GDM1 (cell line): ENCODE measurements around the gene SERPINA3.

Experiments used
- DNase-seq: peaks from one replicate; lab custom pipeline; 2025; lab: John Stamatoyannopoulos, UW

The SERPINA3 gene

DNA sequence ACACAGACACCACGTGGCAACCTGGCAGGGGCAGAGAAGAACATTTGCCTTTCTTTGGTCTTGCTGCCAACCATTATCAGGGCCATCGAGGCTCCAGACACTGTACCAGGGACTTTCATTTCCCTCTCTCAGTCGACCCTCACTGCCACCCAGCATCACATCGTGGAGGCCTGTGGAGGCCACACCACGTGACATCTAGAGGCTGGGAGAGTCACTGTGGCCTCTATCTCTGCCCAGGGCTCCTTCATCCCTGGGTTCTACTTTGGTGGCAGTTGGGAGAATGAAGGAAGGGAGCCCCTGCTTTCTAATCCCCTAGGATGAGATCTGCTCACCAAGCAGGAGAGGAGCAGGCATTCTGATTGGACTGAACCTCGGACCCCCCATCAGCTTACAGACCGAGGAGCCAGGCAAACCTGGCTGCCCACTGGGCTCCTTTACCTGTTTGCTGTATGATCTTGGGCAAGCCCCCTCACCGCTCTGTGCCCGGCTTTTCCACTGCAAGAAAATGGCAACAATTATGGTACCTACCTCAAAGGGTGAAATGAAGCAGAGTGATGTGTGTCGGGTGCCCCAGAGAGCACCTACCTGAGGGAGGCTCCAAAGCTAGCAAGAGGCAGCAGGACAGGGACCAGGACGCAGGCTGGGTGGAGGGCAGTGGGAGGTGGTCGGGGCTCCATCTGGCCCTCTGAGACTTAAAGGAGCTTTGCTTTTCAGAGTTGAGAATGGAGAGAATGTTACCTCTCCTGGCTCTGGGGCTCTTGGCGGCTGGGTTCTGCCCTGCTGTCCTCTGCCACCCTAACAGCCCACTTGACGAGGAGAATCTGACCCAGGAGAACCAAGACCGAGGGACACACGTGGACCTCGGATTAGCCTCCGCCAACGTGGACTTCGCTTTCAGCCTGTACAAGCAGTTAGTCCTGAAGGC is 1.8 kb downstream of the SERPINA3 start:
- DNase-seq = no peak

DNA sequence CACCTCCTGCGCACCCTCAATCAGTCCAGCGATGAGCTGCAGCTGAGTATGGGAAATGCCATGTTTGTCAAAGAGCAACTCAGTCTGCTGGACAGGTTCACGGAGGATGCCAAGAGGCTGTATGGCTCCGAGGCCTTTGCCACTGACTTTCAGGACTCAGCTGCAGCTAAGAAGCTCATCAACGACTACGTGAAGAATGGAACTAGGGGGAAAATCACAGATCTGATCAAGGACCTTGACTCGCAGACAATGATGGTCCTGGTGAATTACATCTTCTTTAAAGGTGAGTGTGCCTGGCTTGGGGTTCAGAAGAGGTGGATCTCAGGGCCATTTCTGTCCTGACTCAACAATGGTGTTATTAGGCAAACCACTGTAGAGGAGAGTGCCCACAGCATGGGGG is 2.6 kb downstream of the SERPINA3 start:
- DNase-seq = no peak

DNA sequence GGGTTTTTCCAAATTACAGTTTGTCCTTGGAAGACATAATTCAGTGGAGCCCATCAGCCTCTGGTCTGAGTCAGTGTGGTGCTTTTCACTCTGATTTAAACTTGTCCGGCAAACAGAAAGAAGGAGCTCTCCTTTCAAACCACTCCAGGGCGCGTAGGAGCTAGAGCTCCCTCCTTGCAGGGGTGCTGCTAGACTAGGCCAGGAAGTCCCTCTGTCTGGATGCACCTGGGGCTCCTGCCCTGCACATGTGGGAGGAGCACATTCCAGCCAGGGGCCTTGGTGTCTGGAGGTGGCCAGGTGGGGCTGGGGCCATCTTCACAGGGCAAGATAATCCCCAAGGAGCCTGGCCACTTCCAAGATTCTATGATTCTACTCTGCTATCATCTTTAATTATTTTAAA is 3.1 kb downstream of the SERPINA3 start:
- DNase-seq = no peak

DNA sequence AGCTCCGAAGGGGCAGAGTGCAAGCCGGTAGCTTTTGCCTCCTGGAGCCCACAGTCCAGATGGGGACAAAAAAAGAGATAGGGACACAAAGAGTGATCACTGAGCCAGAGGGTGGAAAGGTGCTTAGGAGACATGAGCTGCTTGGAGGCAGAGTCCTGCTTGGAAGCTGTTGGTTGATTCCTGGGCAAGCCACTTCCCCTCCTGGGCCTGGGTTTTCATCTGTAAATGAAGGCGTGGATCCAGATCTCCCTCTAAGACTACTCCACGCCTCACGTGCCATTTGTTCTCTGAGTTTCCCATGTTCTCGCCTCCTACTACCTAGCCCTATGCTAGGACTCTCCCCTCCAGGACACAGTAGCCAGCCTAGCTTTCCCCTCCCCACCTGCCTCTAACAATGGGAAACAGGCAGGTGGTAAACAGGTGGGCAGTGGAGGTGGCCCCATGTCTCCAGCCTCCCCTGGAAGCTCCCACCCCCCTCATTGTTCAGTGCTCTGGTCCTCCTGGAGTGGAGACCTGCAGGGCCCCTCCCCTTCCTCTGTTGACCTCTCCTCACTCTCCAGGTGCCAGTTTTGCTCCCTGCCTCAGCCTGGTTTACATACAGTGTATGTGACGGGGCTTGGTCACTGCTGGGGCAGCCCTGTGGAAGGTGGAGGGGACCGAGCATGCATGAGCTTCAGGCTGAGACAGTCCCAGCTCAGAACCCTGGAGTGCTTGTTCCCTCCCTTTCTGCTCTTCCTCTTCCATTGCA is 3.8 kb downstream of the SERPINA3 start:
- DNase-seq = no peak

DNA sequence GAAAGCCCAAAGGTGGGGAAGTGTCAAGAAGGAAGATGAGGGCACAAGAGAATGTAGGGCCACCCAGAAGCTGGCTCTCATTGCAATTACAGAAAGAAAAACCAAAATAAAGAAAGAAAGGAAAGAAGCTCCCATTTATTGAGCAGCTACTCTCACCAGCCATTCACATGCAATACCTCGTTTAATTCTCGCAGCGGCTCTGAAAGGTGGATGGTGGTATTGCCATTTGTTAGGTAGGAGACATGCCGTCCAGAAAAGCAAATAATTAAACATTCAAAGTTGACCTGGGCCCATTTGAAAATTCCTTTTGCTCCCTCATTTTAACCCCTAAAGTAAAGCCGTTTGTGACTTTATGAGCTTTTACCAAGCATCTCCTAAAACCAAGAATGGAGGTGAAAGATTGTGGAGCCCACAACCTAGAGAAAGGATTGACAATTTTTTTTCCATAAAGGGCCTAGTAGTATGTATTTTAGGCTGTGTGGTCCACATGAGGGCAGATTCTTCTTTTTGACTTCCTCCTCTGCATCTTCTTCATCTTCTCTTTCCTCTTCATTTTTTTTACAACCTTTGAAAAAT is 5.3 kb downstream of the SERPINA3 start:
- no peak for DNase-seq

DNA sequence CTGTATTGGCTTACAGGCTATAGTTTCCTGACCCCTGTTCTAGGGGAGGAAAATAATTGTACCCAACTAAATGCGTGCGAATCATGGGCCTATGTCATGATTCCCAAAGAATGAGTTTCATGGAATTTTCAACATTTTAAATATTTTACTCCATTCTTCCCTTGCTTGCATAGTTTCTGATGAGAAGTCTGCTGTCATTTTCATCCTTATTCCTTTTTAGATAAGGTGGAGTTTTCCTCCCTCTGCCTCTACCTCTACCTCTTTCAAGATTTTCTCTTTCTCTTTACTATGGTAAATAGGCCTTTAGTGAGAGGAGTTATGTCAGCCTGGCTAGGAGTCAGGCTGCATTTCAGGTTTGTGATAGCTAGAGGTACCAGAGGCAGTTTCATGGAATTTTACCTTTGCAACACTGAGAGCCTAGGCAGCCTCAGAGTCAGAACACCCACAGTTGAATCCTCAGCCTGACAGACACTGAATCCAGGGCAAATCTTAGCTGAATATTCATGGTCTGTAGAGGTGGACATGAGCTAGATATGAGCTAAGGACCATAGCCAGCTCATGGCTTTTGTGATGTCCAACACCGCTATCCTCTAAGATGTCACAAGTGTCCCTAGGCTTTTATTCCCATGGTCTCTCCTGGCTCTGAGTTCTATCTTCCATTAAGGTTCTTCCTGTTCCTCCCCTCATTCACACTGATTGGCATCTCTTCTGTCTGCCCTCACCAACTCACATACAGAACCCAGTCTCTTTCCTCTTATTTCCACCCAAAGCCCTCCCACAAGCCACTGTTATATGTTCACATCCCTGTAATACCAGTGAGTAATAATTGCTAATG is 6.0 kb downstream of the SERPINA3 start:
- DNase-seq = no peak

DNA sequence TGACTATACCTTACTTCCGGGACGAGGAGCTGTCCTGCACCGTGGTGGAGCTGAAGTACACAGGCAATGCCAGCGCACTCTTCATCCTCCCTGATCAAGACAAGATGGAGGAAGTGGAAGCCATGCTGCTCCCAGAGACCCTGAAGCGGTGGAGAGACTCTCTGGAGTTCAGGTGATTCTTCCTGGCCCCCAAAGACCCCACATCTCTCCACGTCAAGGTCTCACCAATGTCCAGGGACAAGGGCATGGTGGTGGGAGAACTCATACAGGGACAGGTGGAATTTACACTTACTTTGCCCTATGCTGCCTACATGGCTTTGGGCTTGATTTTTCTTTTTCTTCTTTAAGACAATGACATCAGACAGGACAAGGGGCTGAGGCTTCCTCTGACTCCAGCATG is 7.1 kb downstream of the SERPINA3 start:
- DNase-seq = no peak

DNA sequence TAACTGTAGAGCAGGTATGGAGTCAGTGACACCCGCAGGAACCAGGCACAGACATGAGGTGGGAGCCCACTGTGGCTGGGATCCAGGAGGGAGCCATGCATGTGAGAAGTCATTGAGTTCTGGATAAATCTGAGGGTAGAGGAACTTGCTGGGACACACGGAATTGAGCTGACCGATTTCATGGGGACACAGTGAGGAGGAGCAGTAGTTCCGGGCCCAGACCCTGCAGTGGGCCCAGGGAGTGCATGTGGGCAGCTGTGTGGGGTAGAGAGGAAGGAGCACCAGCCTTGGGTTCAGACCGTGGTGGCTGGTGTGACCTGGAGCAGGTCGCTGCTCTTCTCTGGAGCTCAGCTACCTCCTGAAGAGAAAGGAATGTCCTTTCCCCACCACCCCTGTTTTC is 8.4 kb downstream of the SERPINA3 start:
- no peak for DNase-seq

DNA sequence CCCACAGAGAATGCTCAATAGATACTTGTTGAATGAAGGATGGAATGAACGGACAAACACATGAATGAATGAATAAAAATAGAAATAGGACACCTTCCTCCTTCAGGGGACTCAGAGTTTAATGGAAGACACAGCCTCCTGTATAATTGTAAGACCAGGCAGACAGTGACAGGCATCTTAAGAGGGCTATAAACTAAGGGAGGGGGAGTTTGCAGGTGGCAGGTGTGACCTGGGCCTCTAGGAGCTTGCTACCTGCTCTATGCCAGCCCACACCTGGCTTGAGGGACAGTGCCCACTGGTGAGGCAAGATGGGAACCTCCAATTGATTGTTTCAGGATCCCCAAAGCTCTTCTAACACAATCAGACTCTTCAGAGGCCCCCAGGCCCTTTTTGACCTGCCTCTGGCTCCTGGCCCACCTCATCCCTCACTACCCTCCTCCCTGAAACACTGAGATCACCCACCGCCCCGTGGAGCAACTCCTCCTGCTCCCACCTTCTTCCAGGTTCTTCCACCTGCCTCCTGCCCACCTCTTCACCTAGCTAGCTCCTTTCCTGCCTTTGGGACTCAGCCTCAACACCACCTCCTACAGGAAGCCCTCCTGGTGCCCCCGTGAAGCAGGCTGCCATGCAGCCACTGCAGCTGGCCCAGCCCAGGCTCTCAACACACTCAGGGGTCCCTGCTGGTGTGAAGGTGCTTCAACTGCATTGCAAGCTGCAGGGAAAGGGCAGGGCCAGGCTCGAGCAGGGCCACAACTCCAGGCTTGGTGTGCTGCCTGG is 9.4 kb downstream of the SERPINA3 start:
- DNase-seq = no peak

DNA sequence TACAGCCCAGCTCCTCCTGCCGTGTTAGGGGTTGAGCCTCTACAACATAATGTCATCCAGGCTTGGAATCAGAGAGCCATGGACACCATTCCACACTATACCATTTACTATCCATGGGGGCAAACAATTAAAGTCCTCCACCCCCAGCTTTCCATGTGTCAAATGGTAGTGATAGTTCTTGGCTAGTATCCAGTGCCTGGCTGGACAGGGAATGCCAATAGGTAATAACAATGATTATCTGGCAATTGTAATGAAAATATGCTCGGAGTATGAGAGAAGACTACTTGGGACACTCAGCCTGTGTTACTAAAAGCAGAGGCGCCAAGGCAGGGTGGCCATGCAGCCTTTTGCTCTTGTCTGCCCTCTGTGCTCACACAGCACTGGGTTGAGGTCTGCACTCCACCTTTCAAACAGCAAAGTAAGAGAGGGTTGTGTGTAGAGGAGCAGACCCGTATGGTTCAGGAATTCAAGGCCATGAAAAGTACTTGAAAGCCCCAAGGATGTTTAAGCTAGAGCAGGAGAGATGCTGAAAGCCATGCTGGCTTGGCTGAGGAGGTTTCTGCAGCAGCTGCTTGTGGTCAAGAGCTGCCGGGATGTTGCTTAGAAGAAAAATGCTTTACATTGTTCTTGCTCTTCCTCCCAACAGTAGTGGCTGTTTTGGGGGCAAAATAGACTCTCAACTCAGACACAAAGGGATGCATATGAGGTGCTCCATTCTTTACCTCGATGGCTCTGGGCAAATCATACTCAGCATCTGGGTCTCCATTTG is 10.6 kb downstream of the SERPINA3 start:
- no peak for DNase-seq

DNA sequence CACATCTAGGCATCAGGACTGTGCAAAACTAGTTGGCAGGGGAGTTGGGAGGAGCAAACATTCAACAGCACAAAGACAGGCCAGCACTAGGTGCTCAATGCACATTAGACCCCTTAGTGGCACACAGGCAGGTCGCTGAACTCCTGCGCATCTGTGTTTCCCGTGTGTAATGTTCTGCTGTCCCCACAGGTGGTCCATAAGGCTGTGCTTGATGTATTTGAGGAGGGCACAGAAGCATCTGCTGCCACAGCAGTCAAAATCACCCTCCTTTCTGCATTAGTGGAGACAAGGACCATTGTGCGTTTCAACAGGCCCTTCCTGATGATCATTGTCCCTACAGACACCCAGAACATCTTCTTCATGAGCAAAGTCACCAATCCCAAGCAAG is 11.2 kb downstream of the SERPINA3 start:
- DNase-seq = no peak

DNA sequence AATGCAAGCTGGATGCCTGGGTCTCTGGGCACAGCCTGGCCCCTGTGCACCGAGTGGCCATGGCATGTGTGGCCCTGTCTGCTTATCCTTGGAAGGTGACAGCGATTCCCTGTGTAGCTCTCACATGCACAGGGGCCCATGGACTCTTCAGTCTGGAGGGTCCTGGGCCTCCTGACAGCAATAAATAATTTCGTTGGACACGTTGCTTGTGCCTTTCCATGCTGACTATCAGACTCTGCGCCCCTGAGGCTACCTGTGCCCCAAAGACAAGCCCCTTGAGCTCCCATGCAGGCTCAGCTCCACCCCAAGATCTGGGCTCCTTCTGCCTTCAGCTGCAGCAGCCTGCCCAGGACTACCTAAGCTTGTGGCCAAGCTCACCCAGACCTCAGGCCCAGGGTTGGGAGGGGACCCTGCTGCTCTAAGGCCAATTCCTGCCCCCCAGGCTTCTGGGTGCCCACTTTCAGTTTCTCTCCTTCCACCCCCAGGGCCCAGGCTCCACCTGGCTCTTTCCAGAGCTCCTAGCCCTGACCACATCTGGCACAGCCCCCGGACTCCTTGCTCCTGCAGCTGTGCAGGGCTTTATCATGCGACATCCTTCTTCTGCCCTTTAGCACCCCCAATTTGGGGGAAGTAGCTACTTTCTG is 11.8 kb downstream of the SERPINA3 start:
- no peak for DNase-seq

DNA sequence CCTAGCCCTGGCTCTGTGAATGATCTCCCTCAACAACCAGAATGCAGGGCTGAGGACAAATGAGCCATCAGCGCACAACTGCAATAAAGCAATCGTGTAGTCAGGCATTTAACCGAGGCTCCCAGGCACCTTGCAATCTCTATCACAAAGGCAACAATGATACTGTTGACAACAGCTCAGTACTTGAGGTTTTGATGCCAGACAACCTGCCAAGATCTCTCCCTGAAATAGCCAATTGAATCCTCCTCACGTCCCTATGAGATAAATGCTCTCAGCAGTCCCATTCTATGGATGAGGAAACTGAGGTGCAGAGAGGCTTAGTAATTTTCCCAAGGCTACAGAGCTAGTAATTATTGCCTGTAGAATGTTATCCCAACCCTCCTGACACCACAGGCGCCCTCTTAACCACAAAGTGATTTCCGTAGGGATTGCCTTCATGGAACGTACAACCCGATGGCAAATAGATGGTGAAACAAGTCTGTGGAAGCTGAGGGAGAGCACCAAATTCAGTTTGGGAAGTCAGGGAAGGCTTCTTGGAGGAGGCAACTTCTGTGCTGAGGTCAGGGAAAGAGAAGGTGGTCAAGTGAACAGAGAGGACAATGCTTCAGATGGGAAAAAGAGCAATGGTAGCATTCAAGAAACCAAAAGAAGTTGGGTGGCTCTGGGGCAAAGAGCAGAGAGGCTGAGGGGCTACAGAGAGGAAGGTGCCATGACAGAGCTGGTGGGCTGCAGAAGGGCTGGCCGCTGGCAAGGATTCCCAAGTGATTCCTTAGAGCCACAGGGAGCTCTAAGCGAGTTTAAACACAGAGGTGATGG is 12.6 kb downstream of the SERPINA3 start:
- no peak for DNase-seq

DNA sequence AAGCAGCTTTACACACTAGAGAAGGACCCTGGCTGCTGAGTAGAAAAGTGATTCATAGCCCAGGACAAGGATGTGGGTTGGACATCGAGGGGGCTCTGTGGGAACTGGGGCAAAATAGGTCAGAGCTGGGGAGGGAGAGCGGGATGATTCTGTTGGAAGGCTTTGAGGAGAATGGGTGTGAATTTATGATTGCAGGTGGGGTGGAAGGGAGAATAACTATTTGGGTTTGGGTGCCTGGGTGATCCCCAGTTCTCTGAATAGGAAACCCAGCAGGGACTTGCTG is 13.1 kb downstream of the SERPINA3 start:
- DNase-seq = no peak

DNA sequence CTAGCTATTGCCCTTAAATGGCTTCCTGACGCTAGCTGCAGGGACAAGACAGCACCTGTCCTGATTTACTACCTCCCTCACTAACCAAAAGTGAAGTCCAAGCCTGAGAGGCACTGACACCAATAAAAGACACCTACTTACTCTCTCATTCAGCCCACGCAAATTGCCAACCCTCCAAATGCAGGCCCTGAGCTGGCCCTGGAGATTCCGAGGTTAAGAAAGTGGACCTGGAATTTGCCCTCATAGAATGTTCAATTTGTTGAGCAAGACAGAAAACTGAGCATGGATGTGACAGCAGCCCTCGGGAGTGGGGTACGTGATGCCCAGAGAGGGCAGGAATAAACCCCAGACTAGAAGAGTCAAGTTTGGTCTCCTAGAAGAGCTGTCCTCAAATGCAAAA is 16.4 kb downstream of the SERPINA3 start:
- no peak for DNase-seq

DNA sequence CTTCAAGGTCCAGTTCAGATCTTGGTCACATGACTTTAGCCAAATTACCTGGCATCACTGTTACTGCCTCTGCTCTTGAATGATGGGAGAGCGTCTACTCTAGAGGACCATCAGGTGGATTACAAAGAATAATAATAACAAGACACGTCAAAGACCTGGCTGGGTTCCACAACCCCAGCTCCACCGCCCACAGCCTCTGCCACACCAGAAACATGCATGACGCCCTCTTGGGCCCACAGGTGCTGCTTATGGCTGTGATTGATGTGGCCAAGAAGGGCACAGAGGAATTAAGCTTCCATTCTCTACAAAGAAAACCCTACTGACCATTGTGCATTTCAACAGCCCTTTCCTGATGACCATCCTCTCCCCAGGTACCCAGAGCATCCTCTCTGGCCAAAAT is 18.2 kb downstream of the SERPINA3 start:
- no peak for DNase-seq

DNA sequence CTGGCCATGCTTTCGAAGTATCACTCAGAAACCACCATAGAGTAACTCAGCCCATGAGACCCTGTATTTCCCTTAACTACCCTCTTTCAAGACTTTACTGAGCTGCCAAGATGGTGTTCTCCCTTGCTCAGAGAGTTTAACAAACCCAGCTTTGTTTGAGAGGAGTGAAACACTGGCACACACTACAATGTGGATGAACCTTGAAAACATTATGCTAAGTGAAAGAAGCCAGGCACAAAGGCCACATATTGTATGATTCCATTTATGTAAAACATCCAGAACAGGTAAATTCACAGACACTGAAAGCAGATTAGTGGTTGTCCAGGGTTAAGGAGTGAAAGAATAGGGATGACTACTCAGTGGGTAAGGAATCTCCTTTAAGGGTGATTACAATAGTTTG is 18.9 kb downstream of the SERPINA3 start:
- no peak for DNase-seq

DNA sequence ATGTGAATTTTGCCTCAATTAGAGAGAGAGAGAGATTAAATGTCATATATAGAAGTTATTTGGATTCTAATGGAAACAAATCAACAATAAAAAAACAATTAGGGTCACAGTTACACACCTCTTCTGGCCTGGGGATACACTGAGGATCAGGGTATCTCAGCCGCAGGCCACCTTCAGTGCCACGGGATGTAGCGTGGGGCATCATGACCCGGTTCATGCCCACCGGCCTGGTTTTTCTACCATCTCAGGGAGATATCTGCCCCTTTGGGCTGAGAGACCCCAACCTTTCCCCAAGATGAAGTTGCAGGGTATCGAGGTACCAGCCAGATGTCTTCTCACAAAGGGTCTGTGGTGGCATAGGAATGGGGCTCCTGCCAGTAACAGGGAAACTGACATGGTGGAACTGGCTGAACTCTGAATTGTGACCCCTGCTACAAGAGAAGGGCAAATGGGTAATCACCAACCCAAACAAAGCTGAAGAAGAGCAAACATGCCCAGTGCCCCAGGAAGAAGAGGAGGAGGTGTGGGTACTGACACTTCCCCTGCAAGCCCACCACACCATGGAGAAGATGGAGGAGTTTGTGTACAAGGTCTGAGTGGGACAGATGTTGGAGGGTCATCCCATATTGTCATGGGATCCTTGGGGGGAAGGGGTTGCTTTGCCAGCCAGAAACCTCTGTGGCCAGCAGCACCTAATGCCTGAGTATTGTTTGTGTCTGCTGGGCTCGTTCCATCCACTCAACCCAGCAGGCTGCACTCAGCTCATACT is 19.5 kb downstream of the SERPINA3 start:
- DNase-seq = no peak

DNA sequence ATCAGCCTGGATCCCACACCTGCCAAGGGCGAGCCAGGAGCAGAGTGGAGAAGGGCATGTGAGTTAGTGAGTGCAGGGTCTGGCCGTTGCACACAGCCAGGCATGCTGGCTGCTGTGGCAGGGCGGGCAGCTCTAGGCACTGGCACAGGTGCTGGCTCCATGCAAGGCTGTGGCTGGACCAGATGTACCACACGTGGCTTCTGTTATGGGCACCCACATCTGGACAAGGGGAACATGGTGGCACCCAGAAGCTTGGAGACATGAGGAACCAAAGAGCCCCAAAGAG is 20.1 kb downstream of the SERPINA3 start:
- DNase-seq = no peak
